Heart left ventricle (tissue), 13 donors: ENCODE data around the gene SMAD7.

Experiments used
- CTCF ChIP-seq, 12 donors: fragments of 200-600 bp; sonication (generic) in 4 of 12; IDR thresholded peaks; one replicate each; pipeline versions ENCODE4 v1.5.0 to v1.8.0; 2018 to 2022; ENCODE audit warnings: antibody characterized with exemption in 12 of 12, mild to moderate bottlenecking in 5 of 12
- POLR2A ChIP-seq, 2 donors: fragments of 450-650 bp; IDR thresholded peaks; one replicate each; pipeline ENCODE4 v1.6.1; 2017; ENCODE audit warnings: antibody characterized with exemption in 2 of 2, mild to moderate bottlenecking in 2 of 2, moderate library complexity in 2 of 2
- donor health status: ischemic (EF 13 %, LVEDD 7.1; RV severe dilation, severe dysfunction).
- donor health status: DM: no; HTN: yes; CAD: no.
- donor health status: DM: no; HTN: no; CAD: no.
- donor health status: ischemic (EF 25% LVEDD 6.9; RV normal size, moderate dysfunction).
- donor health status: ischemic (EF 25% LVEDD 5.7; RV mildly dilated, moderate dysfunction).
- donor health status: ischemic (EF 35%, LVEDD 5.7; RV mildly dilated, moderate dysfunction).
- donor health status: nonischemic (EF 11% LVEDD 7.7; RV severe dilation, severe dysfunction).
- donor health status: DM: yes; HTN: yes; CAD: no.
- donor health status: PGD.
- donor health status: ischemic (EF 29% LVEDD 5.4; RV normal size, mild dysfunction).
- donor health status: nonischemic (EF 23%, LVEDD 6.1; RV moderate dilation, normal function).

- TF ChIP-seq CTCF (IDR thresholded peaks at IDR 0.05), result no peak
- TF ChIP-seq POLR2A (IDR thresholded peaks at IDR 0.05), result no peak
Observed at GRCh38 chr18:48908916-48909315, 41.8 kb downstream of the SMAD7 start.
